Epithelial cell of proximal tubule (primary cell): ENCODE measurements around the gene APLF. TPM values are rescaled to one million over a fixed set of nuclear protein-coding genes. Genes with fewer than 3 reads are reported as not detected.

Source experiments
- DNase-seq: peaks from one replicate; pipeline ENCODE4 v3.0.0-alpha.2; 2011; ENCODE audit warnings: low read depth
- H3K4me3 ChIP-seq: 2 replicates; pipeline ENCODE4 v1.5.1; 2011; ENCODE audit warnings: low read depth, mild to moderate bottlenecking, low read length
- CTCF ChIP-seq: conservative IDR thresholded peaks from 2 replicates; pipeline ENCODE4 v1.5.1; 2012; ENCODE audit warnings: low read depth, mild to moderate bottlenecking, low read length
- total RNA-seq: library from RNA; depleted of rRNA; stranded (reverse); fragments of >200 nt; gene quantifications from 2 replicates; pipeline ENCODE4 v1.2.3, GENCODE V29; 2015

APLF gene, protein sequence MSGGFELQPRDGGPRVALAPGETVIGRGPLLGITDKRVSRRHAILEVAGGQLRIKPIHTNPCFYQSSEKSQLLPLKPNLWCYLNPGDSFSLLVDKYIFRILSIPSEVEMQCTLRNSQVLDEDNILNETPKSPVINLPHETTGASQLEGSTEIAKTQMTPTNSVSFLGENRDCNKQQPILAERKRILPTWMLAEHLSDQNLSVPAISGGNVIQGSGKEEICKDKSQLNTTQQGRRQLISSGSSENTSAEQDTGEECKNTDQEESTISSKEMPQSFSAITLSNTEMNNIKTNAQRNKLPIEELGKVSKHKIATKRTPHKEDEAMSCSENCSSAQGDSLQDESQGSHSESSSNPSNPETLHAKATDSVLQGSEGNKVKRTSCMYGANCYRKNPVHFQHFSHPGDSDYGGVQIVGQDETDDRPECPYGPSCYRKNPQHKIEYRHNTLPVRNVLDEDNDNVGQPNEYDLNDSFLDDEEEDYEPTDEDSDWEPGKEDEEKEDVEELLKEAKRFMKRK
- total RNA-seq: 2.3 and 5.1 TPM in 2 replicates

- TF ChIP-seq CTCF: no peak
- peak within 1 kb of the TSS; percentile 95 for H3K4me3 ChIP-seq
- DNase-seq: peak; percentile 92
These were observed at the start of gene APLF, which contains the start of gene FBXO48 for GRCh38 chr2:68467077-68467960. TSS of gene APLF (plus strand) at chr2:68467585. CDS start at chr2:68467732, 147 bp downstream. TSS of gene FBXO48 (minus strand) at chr2:68467294. CDS start at chr2:68465145, 2,149 bp downstream.

- no peak for TF ChIP-seq CTCF
- no peak overlapping the region for H3K4me3 ChIP-seq
- no peak for DNase-seq
These were observed 49.5 kb upstream of the APLF start for GRCh38 chr2:68417926-68418325.

DNA sequence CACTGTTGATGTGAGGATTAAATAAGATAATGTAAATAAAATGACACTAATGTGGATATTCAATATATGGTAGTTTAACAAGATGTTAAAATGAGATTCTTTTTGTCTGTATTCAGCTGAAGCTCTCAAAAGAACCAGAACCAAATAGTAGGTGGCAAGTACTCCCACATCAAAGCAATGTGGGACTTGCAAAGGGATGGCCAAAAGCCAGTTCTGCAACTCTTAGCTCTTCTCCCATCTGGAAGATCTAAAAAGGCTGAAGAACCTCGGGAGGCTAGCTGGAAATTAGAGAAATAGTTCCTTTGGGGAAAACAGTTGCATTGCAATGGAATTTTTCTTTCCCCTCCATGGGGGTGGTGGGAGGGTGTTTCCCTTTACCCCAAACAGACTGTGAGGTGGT lies 49.0 kb upstream of the APLF start:
- no peak for DNase-seq
- H3K4me3 ChIP-seq: no peak overlapping the region
- no peak for TF ChIP-seq CTCF

GRCh38 chr2:68418855-68419254 lies 48.5 kb upstream of the APLF start:
- DNase-seq: no peak
- no peak overlapping the region for H3K4me3 ChIP-seq
- TF ChIP-seq CTCF: no peak

DNA sequence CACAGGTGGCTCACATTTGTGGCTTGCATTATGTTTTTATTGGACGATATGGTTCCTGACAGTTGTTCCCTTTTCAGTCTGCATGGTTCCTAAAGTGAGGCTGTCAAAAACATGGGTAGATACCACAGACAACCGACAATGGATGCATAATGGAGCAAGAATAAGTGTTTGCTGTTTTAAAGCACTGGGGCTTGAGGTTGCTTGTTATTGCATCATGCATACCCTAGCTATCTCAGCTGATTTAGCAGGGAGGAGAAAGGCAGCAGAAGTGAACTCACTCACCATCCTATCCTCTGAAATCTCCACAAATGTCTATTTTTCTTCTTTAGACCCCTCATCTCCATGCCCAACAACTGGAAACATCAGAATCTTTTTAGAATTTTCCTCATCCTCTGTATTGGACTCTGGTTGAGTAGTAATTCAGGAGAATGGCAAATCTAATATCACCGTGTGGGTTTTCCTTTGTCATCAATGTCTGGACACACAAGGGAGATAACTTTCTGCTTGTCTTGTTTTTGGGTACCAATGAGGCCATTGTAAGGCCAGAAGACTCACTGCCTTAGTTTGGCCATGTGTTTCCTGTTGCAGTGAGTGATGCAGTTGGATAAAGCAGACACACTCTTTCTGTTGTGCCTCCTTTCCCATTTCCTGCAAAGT lies 47.0 kb upstream of the APLF start:
- no peak overlapping the region for H3K4me3 ChIP-seq
- no peak for TF ChIP-seq CTCF
- no peak for DNase-seq

DNA sequence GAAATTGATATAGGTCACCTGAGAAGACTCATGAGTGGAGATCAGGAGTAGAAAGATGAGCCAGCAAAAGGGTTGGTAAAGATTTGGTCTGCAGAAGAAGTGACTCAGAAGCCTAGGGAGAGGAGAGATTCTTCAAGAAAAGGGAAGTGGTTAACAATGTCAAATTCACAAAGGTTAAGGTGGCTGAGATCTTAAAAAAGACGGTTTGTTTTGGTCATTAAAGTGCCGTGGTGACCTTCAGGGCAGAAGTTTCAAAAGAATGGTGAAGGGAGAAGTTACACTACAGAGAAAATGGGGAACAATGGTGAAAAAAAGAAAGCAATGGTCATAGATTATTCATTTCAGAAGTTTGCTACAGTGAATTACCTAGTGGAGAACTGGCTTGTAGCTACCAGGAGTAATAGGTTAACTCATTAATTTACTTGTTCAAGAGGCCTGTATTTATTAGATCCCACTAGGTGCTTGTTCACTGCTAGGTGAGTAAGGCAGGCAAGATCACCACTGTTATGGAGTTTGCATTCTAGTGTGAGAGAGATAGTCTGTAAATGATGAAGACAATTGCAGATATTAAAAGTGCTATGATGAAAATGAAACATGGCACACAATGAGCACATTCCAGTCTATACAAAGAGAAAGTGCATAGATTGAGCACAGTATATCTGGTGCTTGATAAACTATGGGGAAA lies 43.3 kb upstream of the APLF start:
- no peak for TF ChIP-seq CTCF
- no peak for DNase-seq
- no peak overlapping the region for H3K4me3 ChIP-seq
